Hepatocyte (in vitro differentiated cells): ENCODE results near the gene STAM.

Experiments
- CTCF ChIP-seq: fragments of 200-600 bp; sonication (generic); IDR thresholded peaks from 2 replicates; pipeline ENCODE4 v1.5.1; 2016; ENCODE audit warnings: antibody characterized with exemption, mild to moderate bottlenecking; ENCODE audit not compliant: poor library complexity
- EZH2 ChIP-seq: fragments of 200-600 bp; sonication (generic); IDR thresholded peaks from 2 replicates; pipeline ENCODE4 v1.6.1; 2016; ENCODE audit warnings: antibody characterized with exemption, mild to moderate bottlenecking, borderline replicate concordance

- TF ChIP-seq EZH2, result no peak
- TF ChIP-seq CTCF, result no peak
These were observed 96.7 kb downstream of the STAM start for GRCh38 chr10:17740668-17741067.
